Activated CD8-positive, alpha-beta memory T cell treated with anti-CD3 and anti-CD28 coated beads for 4 hours (primary cell): ENCODE data around the gene NKX2-4.
"Not testable (repeated sequence)": the region's sequence is repeated elsewhere in the genome, so short reads cannot be mapped to it uniquely, and the experiment has no call there.

Experiments
- DNase-seq, 2 donors: peaks; one replicate each; pipeline ENCODE4 v3.0.0-alpha.2; 2020; ENCODE audit warnings: low read depth in 2 of 2

The NKX2-4 gene

DNA sequence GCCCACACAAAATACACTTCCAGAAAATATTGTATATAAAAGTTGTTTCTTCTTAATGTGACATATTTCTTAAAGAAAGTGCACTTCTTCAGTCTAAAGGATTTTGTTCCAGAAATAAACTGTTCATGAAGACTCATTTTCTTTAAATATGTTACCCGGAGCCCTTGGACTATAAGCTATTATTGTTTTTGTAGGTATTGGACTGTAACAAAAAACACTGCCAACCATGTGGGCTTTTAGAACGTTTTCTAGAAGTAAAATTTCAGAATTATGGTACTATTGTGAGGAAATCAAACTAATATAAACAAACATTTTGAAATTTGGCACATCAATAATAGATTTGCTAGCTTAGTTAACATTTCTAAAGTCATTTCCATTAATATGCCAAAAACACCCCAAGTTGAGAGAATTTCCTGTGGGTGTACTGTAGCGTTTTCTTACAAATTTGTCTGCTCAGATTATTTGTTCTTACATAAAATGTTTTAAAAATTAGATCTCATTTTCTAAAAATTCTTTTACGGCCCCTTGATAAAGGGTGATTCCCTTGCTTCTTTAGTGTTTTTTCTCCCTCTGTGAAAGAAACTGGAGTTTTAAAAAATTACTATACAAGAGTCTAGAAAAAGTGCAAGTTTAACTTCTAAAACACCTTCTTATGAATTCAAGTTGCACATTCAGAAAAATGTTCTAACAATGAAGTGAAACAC lies 3.4 kb downstream of the NKX2-4 start:
- DNase-seq = no peak

DNA sequence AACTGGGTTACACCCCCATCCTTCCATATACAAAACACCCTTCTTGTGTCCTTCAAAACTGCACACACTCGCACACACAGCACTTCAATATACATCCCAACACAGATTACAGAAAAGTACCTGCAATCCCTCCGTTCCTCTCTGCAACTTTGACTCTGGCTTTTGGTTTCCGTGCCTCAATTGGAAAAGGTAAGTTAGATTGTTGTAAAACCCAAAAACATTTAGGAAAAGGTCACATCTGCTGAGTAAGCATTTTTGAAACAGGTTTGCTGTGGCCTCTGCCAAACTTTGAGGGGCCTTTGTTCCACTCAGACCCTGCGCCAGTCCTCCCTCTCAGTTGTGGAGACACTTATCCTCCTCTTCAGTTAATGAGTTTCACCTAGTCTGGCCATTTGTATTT lies 4.2 kb downstream of the NKX2-4 start:
- no peak for DNase-seq

DNA sequence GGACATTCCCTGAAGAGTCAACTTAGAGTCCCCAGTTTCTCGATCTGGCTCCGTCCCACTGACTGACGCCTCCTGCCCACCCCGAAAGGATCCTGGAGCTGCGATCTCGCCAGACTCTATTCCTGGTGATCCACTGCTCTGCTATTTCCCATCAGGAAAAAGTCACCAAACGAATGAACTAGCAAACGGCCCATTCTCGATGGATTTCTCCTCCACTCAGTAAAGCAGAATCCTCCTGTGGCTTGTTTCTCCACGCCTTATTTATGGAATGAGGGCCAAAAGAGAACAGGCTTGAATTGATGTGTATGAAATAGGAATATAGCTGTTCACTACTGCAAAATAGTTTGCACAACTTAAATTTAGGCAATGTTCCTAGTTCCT lies 5.4 kb downstream of the NKX2-4 start:
- no peak for DNase-seq

DNA sequence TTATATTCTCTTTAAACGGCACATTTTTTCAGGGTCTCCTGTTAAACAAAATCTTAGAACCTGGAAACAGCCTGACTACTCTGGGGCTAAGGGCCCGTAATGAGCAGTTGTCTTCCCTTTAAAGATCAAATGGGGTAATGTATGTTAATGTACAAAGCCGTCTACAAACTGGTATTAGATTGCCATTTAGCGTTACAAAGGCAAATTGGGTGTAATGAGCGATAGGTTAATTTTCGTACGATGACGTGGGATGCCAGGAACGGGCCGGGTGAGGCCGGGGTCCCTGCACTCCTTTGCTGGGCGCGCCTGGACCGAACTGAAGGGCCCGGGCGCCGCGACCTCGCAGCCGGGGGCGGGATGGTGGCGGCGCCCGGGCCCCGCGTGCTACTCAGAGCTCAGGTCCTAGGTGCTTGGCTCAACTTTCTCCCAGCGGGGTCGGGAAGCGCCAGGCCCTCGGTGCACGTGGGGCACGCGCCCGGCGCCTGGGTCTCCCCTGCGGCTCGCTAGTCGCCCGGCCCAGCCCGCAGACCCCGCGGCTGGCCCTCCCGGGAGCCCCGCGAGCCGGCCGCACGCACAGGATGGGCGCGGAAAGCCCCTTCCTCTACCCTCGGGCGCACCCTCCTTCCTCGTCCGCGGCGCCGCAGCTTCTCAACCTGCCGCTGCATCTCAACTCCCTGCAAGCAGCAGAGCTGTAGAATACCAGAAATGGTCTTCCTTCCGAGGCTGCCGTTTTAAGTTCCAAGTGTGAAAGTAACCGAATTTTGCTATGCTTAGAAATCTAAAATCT lies 5.9 kb downstream of the NKX2-4 start:
- no peak for DNase-seq

DNA sequence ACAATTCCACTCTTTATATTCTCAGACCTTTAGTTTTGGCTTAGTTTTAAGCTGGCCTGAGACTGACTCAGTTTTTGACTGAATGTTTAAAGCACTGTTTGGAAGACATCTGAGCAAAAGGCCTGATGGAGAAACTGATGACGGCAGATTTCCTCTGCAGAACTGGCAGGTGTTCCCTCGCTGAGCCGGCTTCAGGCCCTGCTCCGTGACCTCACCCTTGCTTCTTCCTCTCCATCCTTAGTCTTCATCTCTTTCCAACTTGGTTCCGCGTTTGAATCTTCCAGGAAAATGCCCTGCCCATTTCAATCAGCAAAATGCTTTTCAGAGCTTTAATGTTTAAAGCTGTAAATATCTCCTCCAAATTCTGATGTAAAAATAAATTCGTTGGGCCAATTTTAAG lies 6.6 kb downstream of the NKX2-4 start:
- DNase-seq = no peak

DNA sequence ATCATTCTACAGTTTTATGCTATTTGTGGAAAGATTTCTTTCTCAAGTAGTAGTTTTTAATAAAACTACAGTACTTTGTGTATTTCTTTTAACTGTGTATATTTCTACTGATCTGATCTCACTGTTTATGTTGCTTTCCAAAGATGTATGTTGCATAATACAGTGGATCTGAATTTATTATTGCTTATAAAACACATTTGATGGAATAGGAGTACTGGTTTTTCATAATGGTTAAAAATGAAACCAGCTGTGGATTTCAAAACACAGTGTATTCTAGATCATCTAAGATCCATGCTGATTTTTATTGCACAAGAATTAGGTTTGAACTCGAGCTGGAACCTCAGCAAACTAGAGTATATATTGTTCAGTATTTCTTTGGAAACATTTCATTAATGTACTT lies 8.0 kb downstream of the NKX2-4 start:
- no peak for DNase-seq

DNA sequence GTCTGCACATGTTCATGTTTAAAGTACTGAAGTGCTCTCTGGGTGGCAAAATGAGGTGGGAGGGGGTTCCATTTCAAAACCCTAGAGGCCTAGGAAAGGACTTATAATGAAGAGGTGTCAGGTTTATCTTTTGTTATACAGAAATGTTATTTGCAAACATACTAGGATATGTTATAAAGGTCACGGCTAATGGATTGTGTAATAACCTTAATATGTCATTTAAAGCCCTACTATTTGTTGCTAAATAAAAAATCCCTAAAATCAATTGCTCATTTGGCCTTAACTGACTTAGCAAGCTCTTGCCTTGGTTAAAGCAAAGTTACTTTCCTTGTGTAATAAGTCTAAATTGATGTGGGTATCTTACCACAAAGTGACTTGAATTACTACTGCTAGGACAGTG lies 8.8 kb downstream of the NKX2-4 start:
- no peak for DNase-seq

DNA sequence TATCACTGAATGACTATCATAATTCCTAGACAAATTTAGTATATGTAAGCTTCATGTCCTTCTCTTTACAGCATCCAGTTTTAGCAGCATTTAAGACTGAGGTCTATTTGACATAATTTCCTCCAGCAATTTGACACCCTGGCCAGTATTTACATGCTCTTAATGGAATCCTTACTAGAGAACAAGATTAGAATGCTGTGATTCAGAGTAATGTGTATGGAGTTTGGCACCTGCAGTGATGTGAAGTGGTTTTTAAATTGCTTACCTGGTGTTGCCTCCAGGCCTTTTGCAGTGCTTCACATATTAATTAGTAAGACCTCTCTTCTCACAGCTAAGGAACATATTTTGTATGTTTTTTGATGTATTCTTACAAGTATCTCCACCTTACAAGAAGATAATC lies 9.8 kb downstream of the NKX2-4 start:
- DNase-seq = no peak

DNA sequence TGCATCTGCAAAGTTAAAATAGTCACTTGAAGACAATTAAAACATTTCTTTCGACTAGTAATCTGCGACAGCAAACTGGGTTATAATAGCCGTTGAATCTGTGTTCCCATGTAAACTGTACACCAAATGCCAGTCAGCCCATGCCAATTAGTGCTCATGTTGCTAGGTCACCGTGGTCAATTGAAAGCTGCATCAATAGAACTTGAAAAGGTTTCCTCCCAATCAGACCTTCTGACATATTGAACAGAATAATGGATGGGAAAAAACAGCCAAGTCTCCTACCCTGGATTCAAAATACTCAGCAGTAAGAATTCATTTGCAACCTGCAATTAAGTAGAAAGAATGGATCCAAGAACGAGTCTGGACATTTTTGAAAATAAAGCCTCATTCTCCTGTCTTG lies 11.2 kb downstream of the NKX2-4 start:
- DNase-seq = no peak

DNA sequence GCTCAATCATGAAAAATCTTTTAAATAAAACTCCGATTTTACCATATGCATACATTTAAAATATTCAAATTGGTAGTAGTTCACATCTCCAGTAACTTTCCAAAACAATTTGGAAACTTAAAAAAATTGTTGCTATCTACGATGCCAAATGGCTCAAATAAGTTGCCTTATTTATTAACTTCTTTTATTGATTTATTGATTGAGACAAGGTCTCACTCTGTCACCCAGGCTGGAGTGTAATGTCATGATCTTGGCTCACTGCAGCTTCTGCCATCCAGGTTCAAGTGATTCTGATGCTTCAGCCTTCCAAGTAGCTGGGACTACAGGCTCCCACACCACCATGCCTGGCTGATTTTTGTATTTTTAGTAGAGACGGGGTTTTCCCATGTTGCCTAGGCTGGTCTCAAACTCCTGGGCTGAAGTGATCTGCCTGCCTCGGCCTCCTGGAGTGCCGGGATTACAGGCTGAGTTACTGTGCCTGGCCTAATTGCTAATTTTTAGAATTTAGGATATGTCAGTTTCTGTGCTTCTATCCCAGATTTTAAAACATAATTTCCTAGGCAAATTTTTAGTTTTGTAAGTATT lies 12.9 kb downstream of the NKX2-4 start:
- no peak for DNase-seq

DNA sequence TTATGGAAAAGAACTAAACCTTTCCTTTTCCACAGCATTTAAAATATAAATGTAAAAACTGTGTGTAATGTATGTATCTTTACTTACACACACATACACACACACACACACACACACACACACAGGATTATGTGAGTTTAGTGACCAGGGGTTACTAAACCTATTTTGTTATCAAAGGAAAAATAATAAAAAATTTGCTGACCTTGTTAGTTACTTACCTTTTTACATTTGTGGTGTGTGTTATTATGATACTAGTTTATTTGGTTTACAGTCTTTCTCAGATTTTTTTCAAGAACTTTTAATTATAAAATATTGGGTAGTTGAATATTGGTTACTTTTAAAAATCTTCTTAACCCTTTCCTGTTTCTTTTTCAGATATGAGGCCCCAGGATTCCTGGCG lies 15.7 kb downstream of the NKX2-4 start:
- no peak for DNase-seq

DNA sequence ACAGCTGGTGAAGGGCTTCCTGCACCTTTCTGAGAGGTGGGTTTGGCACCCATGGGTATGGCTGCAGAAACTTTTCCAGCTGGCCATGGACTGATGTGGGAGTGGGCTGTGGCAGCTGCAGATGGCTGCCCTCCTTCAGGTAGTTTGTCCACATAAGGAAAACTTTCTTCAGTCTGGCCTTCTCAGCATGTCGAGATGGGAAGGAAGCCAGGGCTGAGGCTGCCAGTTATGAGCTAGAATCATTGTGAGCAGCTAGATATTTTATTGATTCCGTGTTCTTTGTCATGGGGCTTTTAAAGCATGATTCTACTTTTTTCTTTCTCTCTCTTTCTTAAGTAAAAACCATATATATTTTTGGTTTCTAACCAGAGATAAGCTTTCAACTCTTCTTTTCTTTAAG lies 16.6 kb downstream of the NKX2-4 start:
- no peak for DNase-seq

DNA sequence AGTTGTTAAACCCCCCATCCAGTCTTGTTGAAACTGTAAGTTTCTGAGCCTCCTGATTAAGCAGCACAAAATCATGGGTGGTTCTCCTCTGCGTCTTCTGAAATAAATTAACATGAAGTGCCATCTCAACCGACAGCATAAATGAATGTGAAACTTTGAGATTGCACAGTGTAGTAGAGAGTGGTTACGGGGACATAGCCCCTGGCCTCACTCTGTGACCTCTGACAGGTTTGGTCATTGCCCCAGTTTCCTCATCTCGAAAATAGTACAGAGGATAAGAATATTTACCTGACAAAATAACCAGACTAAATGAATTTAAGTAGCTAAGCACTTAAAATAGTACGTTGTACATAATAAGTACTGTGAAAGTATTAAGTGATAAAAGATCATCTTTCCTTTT lies 19.1 kb downstream of the NKX2-4 start:
- no peak for DNase-seq

DNA sequence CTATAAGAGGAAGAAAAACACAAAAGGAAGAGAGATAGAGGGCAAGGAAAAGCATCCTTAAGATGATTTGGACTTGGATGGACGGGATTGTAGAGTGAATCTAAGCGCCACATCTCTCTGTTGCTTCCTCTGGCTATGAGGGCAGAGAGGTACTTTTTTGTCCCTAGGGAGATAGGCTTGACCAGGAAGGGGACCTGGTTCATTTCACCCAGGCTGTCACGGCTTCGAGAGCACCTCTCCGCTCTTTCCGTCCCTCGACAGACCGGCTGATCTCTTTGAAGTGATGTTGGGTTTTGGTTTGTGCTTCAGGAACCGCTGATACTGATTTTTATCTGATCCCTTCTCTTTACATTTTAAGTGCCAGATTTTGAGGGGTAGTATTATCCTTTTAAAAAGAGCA lies 19.6 kb downstream of the NKX2-4 start:
- DNase-seq = no peak

DNA sequence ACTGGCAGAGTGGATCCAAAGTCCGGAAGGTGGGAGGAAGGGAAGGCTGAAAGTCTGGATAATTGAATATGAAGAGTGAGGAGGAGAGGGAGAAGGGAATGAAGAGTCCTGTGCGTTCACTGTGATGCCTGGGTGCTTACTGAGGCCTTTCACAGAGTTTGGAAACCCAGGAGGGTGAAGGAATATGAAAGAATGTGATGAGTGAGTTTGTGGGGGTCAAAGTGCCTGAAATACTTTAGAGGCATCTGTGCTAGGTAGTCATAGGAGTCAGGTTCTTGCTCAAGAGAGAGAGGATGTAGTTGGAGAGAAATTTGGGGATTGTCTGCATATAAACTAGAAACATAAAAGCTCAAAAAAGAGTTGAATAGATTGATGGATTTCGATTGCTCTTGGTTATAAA lies 20.7 kb downstream of the NKX2-4 start:
- DNase-seq = no peak

DNA sequence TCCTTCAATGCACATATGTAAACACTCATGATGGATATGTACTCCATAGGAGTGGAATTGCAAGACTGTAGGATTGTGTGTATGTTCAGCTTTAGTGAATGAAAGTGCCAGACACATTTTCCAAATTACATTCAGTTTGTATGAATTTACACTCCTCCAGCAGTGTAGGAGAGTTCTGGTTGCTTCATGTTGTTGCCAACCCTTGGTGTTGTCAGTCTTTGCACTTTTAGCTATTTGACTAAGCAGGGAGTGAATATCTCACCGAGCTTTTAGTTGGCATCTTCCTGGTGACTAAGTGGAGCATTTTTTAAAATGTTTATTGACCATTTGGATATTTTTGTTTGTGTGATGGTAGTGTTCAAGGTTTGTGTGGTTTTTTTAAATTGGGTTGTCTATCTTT lies 23.9 kb downstream of the NKX2-4 start:
- no peak for DNase-seq

DNA sequence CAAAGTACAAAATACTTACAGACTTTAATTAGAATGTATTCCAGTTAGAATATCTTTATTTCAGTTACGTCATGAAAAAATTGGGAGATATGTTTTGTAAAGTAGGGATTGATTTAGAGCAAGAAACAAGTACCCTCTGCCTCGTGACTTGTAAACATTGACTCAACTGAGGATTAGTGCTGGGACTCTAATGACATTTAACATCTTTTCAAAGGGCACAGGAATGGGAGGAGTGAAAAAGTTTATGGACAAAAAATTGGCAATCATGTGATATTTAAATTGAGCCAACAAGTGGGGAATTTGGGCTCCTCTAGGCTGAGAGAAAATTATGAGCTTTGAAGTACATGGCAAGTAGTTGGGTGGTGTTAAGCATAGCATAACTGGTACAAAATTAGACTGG lies 25.3 kb downstream of the NKX2-4 start:
- DNase-seq = no peak

DNA sequence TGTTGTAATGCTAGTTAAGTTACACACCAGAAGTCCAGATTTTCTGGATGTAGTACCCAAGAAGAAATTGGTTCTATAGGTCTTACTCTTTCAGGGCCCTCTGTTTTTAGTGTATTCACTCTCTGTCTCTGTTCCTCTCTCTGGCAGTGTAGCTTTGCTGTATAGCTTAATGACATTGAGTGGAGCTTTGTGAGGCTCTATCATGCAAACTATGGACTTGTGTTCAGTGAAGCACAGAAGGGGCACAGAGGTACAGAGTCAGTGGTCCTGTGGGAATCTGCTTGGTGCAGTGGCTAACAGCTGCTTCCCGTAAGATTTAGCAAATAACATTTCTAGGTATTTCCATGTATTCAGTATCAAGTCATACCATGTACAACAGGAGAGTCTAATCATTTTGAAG lies 26.1 kb downstream of the NKX2-4 start:
- DNase-seq = no peak

DNA sequence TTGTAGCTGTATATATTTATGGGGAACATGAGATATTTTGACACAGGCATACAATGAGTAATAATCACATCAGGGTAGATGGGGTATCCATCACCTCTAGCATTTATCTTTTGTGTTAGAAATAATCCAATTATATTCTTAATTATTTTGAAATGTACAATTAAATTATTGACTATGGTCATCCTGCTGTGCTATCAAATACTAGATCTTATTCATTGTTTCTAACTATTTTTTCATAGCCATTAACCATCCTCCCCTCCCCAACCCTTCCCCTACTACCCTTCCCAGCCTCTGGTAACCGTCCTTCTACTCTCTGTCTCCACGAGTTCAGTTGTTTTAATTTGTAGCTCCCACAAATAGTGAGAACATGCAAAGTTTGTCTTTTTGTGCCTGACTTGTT lies 28.5 kb downstream of the NKX2-4 start:
- no peak for DNase-seq

DNA sequence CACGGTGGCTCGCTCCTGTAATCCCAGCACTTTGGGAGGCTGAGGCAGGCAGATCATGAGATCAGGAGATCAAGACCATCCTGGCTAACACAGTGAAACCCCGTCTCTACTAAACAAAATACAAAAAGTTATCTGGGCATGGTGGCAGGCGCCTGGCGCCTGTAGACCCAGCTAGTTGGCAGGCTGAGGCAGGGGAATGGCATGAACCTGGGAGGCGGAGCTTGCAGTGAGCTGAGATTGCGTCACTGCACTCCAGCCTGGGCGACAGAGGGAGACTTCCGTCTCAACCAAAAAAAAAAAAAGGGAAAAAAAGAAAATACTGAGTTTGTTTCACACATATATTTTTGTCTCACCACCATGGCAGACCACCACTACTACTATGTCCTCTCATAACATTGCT lies 31.1 kb downstream of the NKX2-4 start:
- DNase-seq = not testable (repeated sequence)

DNA sequence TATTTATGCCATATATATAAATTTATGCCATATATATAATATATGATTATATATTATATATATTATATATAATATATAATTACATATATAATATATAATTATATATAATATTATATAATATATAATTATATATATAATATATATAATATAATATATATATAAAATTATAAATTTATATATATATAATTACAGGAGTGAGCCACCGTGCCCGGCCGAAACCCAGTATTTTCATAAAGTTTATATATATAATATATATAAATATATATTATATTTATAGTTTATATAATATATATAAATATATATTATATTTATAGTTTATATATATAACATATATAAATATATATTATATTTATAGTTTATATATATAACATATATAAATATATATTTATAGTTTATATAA lies 31.6 kb downstream of the NKX2-4 start:
- no peak for DNase-seq

DNA sequence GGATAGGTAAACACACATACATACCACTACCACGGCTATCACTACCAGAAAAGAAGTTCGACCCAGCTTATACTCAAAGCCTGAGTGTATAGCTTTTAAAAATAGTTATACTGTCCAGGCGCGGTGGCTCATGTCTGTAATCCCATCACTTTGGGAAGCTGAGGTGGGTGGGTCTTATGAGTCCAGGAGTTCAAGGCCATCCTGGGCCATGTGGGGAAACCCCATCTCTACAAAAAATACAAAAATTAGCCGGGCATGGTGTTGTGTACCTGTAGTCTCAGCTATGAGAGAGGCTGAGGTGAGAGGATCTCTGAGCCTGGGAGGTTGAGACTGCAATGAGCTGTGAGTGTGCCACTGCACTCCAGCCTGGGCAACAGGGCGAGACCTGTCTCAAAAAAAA lies 32.9 kb downstream of the NKX2-4 start:
- DNase-seq = no peak

DNA sequence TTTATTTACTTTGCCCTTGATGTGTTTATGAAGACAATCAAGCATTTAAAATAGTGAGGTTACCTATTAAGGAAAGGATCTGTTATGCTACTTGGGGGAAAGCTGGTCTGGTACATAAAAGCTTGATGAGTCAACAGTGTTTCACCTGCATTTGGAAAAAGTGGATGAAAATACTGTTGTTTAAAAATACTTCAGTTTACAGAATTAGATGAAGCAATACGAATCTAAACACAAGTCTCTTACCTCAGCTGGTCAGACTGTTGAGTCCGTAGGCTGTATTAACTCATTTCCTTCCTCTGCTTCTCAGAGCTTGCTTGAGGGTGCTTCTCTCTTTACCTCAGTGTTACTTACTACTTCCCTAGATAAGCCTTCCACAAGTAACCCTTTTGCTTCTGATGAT lies 36.1 kb downstream of the NKX2-4 start:
- no peak for DNase-seq
